ENCODE data around the gene LAMP2. TPM values are rescaled to one million over a fixed set of nuclear protein-coding genes. Genes with fewer than 3 reads are reported as not detected.
A peak's percentile ranks its signal among the peaks of the same experiment; 100 is the strongest.

The LAMP2 gene
- total and polyA plus RNA-seq, 10 of the 15 experiments (the other 5 are each of a cell fraction or from before 2014, with no cell fraction given), result 21.0 to 48.1 (median 27.3) TPM

DNA sequence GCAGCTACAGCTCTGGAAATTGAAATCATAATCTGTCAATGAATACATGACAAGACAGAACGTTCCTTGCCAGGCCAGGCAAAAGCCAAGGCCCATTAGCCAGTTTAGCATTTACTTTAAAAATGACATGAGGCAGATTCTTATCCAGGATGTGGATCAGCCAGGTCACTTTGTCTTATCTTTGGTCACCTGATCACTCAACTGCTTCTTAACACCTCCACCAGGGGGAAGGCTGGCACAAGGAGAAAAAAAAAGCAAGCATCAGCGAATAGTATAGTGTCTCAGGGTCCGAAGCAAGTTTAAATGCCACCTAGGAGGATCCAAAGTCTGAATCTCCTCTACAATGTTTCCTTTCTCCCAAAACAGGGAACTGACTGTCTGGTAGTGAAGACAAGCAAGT, 88.4 kb downstream of the LAMP2 start:
- intact Hi-C loops (cut with micrococcal nuclease; ENCODE audit: unreplicated experiment) (loop anchor here (2.0 kb wide), 1 partner anchor 94 kb away; no protein-coding TSS in a partner anchor), in situ Hi-C loops (cut with MboI) (no loop called here)
- no peaks in the 10 kb centered on the region for H4K20me1 ChIP-seq (ENCODE audit: control insufficient read depth, insufficient read depth)
- CTCF ChIA-PET, result interaction anchor here (0.7 to 2.4 kb wide), 8 partner anchors 10 to 284 kb away, joined by 3 to 7 read pairs (median 4); no protein-coding TSS in a partner anchor
- DNase-seq (ENCODE audit: low read depth, low spot score) (no peak), FAIRE-seq (no peak), ATAC-seq (peak; percentile 86)
- H3K27me3 ChIP-seq (replicated peaks in 1 of 2; ENCODE audit: control insufficient read depth in 2 of 2, insufficient read depth in 2 of 2, low read length in 1 of 2), result no peaks in the 10 kb centered on the region; a peak in 1 of 4 replicates
- H3K9ac ChIP-seq (ENCODE audit: control insufficient read depth, insufficient read depth, low read length), result no peak overlapping the region
- H3K4me2 ChIP-seq (ENCODE audit: control insufficient read depth, insufficient read depth), result no peak overlapping the region
- H3K36me3 ChIP-seq (ENCODE audit: control insufficient read depth in 2 of 2, insufficient read depth in 2 of 2, low read length in 1 of 2), result no peaks in the 10 kb centered on the region
- RAD21 ChIA-PET (ENCODE audit: unreplicated experiment), result no interaction called here
- SMC1A ChIA-PET (ENCODE audit: uncharacterized antibody, unreplicated experiment), result interaction anchor here (1.0 to 1.5 kb wide), 4 partner anchors 47 to 105 kb away, joined by 3 to 5 read pairs (median 4); no protein-coding TSS in a partner anchor
- H3K4me3 ChIP-seq, result no peak overlapping the region
- no peak overlapping the region for H3K27ac ChIP-seq (ENCODE audit: control insufficient read depth, insufficient read depth)
- H2AFZ ChIP-seq (ENCODE audit: control insufficient read depth, low read depth, low read length), result no peak overlapping the region
- no peaks in the 10 kb centered on the region for H3K9me3 ChIP-seq (replicated peaks; ENCODE audit: control insufficient read depth, insufficient read depth, low read length)
- 0% methylated on average over 3 of the region's 3 CpGs for WGBS (ENCODE audit: insufficient coverage, insufficient replicate concordance, low lambda C conversion rate, missing lambda C conversion rate)
- BruUV-seq (replicated peaks), result no TSS peak
- H3K79me2 ChIP-seq (ENCODE audit: control insufficient read depth, insufficient read depth, low read length), result no peaks in the 10 kb centered on the region
- H3K4me1 ChIP-seq (ENCODE audit: control insufficient read depth, insufficient read depth, low read length), result no peaks in the 10 kb centered on the region
- POLR2A ChIA-PET, result no interaction called here
- TF ChIP-seq NFYA (IDR thresholded peaks at IDR 0.05; ENCODE audit: borderline replicate concordance, low read depth, low read length) (no peak), ZBED1 (IDR thresholded peaks at IDR 0.05; ENCODE audit: borderline replicate concordance) (no peak), KAT2A (conservative IDR thresholded peaks at IDR 0.05; ENCODE audit: control insufficient read depth, low read depth, low read length) (no peak), CBX3 (IDR thresholded peaks at IDR 0.05; ENCODE audit: borderline replicate concordance, low read depth) (no peak), SMC3 (IDR thresholded peaks at IDR 0.05; ENCODE audit: borderline replicate concordance, low read length) (peak; percentile 55), ATF2 (IDR thresholded peaks at IDR 0.05; ENCODE audit: low read length) (no peak), TARDBP (IDR thresholded peaks at IDR 0.05; ENCODE audit: borderline replicate concordance) (no peak), RUNX3 (IDR thresholded peaks at IDR 0.05; ENCODE audit: low read length) (no peak), ASH2L (IDR thresholded peaks at IDR 0.05; ENCODE audit: borderline replicate concordance, low read depth) (no peak), RAD21 (IDR thresholded peaks at IDR 0.05; ENCODE audit: insufficient read depth, low read depth, low read length) (peak; percentile 63), CHD2 (IDR thresholded peaks at IDR 0.05; ENCODE audit: borderline replicate concordance, low read depth, low read length) (no peak), EZH2 (IDR thresholded peaks at IDR 0.05; ENCODE audit: borderline replicate concordance, control insufficient read depth, low read depth, low read length) (no peak), RAD51 (IDR thresholded peaks at IDR 0.05) (0 out of 2 replicates have a peak, but pooled peaks have one; percentile 28), USF1 (IDR thresholded peaks at IDR 0.05; ENCODE audit: borderline replicate concordance, extremely low read length, insufficient read depth, low read depth, low read length) (no peak), PAX8 (IDR thresholded peaks at IDR 0.05) (no peak), GATAD2B (conservative IDR thresholded peaks at IDR 0.05; ENCODE audit: low read depth) (no peak), HDGF (IDR thresholded peaks at IDR 0.05) (no peak), STAT1 (conservative IDR thresholded peaks at IDR 0.05) (no peak), MYB (IDR thresholded peaks at IDR 0.05; ENCODE audit: borderline replicate concordance, low read depth, low read length) (no peak), RB1 (IDR thresholded peaks at IDR 0.05; ENCODE audit: borderline replicate concordance) (no peak), CHD4 (IDR thresholded peaks at IDR 0.05) (no peak), SREBF1 (IDR thresholded peaks at IDR 0.05; ENCODE audit: low read length) (no peak), NBN (IDR thresholded peaks at IDR 0.05) (no peak), ESRRA (IDR thresholded peaks at IDR 0.05; ENCODE audit: low read length) (no peak), TAF1 (IDR thresholded peaks at IDR 0.05; ENCODE audit: borderline replicate concordance, low read depth, low read length) (no peak), EP300 (IDR thresholded peaks at IDR 0.05; ENCODE audit: borderline replicate concordance in 1 of 2, control insufficient read depth in 1 of 2, low read depth in 2 of 2, low read length in 2 of 2) (no peak)

Data from GM12878 (cell line).